ENCODE data around the gene ATP8B4. TPM values are rescaled to one million over a fixed set of nuclear protein-coding genes. Genes with fewer than 3 reads are reported as not detected.

ATP8B4 gene
- total and polyA plus RNA-seq, 4 donors, result 1.9 to 19.7 (median 12.4) TPM

GRCh38 chr15:49881866-49882265 lies 237.2 kb downstream of the ATP8B4 start:
- Histone ChIP-seq H3K9me3 (ENCODE audit: control insufficient read depth in 4 of 4, low read length in 3 of 4) (no peaks in the 10 kb centered on the region), H3K36me3 (ENCODE audit: control insufficient read depth in 4 of 4, insufficient read depth in 3 of 4, low read depth in 1 of 4, low read length in 3 of 4) (no peaks in the 10 kb centered on the region), H3K27ac (ENCODE audit: low read depth in 1 of 2, low read length in 2 of 2) (no peak overlapping the region), H3K27me3 (ENCODE audit: control insufficient read depth in 4 of 4, insufficient read depth in 4 of 4, low read length in 3 of 4) (no peaks in the 10 kb centered on the region), H3K4me1 (ENCODE audit: control insufficient read depth in 4 of 4, insufficient read depth in 4 of 4, low read length in 3 of 4) (no peaks in the 10 kb centered on the region), H3K4me3 (ENCODE audit: low read depth in 1 of 3, low read length in 3 of 3) (no peak overlapping the region), H3K9ac (ENCODE audit: low read depth in 1 of 2, low read length in 2 of 2) (no peak overlapping the region)
- no peak for TF ChIP-seq CTCF (IDR thresholded peaks at IDR 0.05; ENCODE audit: low read depth, low read length, missing input control)
- TF ChIP-seq REST (IDR thresholded peaks at IDR 0.05), result no peak
- no peak for TF ChIP-seq YY1 (IDR thresholded peaks at IDR 0.05)
- TF ChIP-seq MAX (IDR thresholded peaks at IDR 0.05), result no peak
- TF ChIP-seq FOXA1 (IDR thresholded peaks at IDR 0.05), result no peak
- TF ChIP-seq ZBTB33 (IDR thresholded peaks at IDR 0.05), result no peak
- no peak for TF ChIP-seq EGR1 (IDR thresholded peaks at IDR 0.05; ENCODE audit: low read depth in 2 of 2)
- TF ChIP-seq TAF1 (conservative IDR thresholded peaks at IDR 0.05), result no peak
- no peak for TF ChIP-seq FOXA2 (IDR thresholded peaks at IDR 0.05)
- TF ChIP-seq JUND (IDR thresholded peaks at IDR 0.05), result no peak
- no peak for TF ChIP-seq SP1 (IDR thresholded peaks at IDR 0.05)
- TF ChIP-seq GABPA (IDR thresholded peaks at IDR 0.05 in 1 of 2, conservative IDR thresholded peaks at IDR 0.05 in 1 of 2), result no peak
- no peak for TF ChIP-seq RXRA (IDR thresholded peaks at IDR 0.05)
- TF ChIP-seq HNF4A (conservative IDR thresholded peaks at IDR 0.05), result no peak
- no peak for TF ChIP-seq HNF4G (IDR thresholded peaks at IDR 0.05)
- TF ChIP-seq ATF3 (IDR thresholded peaks at IDR 0.05), result no peak
- TF ChIP-seq RAD21 (IDR thresholded peaks at IDR 0.05), result no peak
- no peak for TF ChIP-seq NR2F2 (IDR thresholded peaks at IDR 0.05)
- WGBS, result 66% methylated on average over 5 of the region's 5 CpGs
- DNase-seq (ENCODE audit: low spot score), result no peak

Data from liver (tissue), 9 donors.